Sciatic nerve (tissue), 2 donors: ENCODE data around the gene ZNF804B. TPM values are rescaled to one million over a fixed set of nuclear protein-coding genes. Genes with fewer than 3 reads are reported as not detected.

Experiments
- ATAC-seq: fragments of 200-7000 bp; cut with Tn5 transposase; one replicate; pipeline ENCODE4 v1.9.1; 2020; ENCODE audit warnings: mild to moderate bottlenecking, moderate library complexity
- DNase-seq: peaks from one replicate; pipeline ENCODE4 v3.0.0-alpha.2; 2020; ENCODE audit warnings: low spot score
- intact Hi-C: fragments of 100-400 bp; cut with DNase I; formaldehyde crosslinking; loops from one replicate; pipeline ENCODE4 v1.14.2; 2022
- total RNA-seq: library from RNA; stranded (reverse); fragmentation: NEBNext Ultra II Directional; extraction: Animal tissue kit (Norgen Biotek cat#: 25700); gene quantifications from one replicate; pipeline ENCODE4 v1.2.1, GENCODE V29; 2021
- donor health status: DM: no; HTN: no; CAD: no.
- donor health status: DM: no; HTN: no; CAD: no.

Gene ZNF804B
- total RNA-seq, 1 donor from 2014 or later: not detected

GRCh38 chr7:88942815-88943501 is 183.5 kb downstream of the ZNF804B start:
- ATAC-seq (no peak), DNase-seq (no peak)
- intact Hi-C loops: no loop called here

- no peak for DNase-seq
- no peak for ATAC-seq
- intact Hi-C loops: no loop called here
Observed at GRCh38 chr7:88951826-88952225, 192.3 kb downstream of the ZNF804B start.

GRCh38 chr7:88964418-88964817 is 204.9 kb downstream of the ZNF804B start:
- DNase-seq: no peak
- ATAC-seq: no peak
- intact Hi-C loops: no loop called here

- DNase-seq (no peak), ATAC-seq (no peak)
- intact Hi-C loops: no loop called here
Observed at GRCh38 chr7:88965371-88965770, 205.9 kb downstream of the ZNF804B start.

- ATAC-seq (no peak), DNase-seq (no peak)
- intact Hi-C loops: no loop called here
Observed at GRCh38 chr7:88967432-88967831, 207.9 kb downstream of the ZNF804B start.

- DNase-seq (no peak), ATAC-seq (no peak)
- intact Hi-C loops: no loop called here
Observed at GRCh38 chr7:88969167-88969566, 209.7 kb downstream of the ZNF804B start.

- ATAC-seq: no peak
- intact Hi-C loops: no loop called here
- DNase-seq: no peak
Observed at GRCh38 chr7:88985295-88985694, 225.8 kb downstream of the ZNF804B start.

- DNase-seq: no peak
- ATAC-seq: peak; percentile 74
- intact Hi-C loops: no loop called here
Observed at GRCh38 chr7:89001306-89001705, 241.8 kb downstream of the ZNF804B start.

GRCh38 chr7:89002981-89003956 is 243.8 kb downstream of the ZNF804B start:
- peak; percentile 58 for ATAC-seq
- intact Hi-C loops: no loop called here
- DNase-seq: no peak

- ATAC-seq (no peak), DNase-seq (no peak)
- intact Hi-C loops: no loop called here
Observed at GRCh38 chr7:89012016-89012415, 252.5 kb downstream of the ZNF804B start.

GRCh38 chr7:89017695-89018094 is 258.2 kb downstream of the ZNF804B start:
- intact Hi-C loops: no loop called here
- no peak for DNase-seq
- no peak for ATAC-seq

- no peak for DNase-seq
- intact Hi-C loops: no loop called here
- ATAC-seq: no peak
Observed at GRCh38 chr7:89021741-89022140, 262.2 kb downstream of the ZNF804B start.

GRCh38 chr7:89023206-89023605 is 263.7 kb downstream of the ZNF804B start:
- ATAC-seq (no peak), DNase-seq (no peak)
- intact Hi-C loops: no loop called here

- ATAC-seq: no peak
- no peak for DNase-seq
- intact Hi-C loops: no loop called here
Observed at GRCh38 chr7:89023877-89024276, 264.4 kb downstream of the ZNF804B start.

GRCh38 chr7:89027781-89028180 is 268.3 kb downstream of the ZNF804B start:
- ATAC-seq (no peak), DNase-seq (no peak)
- intact Hi-C loops: no loop called here

- no peak for ATAC-seq
- intact Hi-C loops: no loop called here
- DNase-seq: no peak
Observed at GRCh38 chr7:89028319-89028718, 268.8 kb downstream of the ZNF804B start.

GRCh38 chr7:89029864-89030263 is 270.4 kb downstream of the ZNF804B start:
- intact Hi-C loops: no loop called here
- DNase-seq: no peak
- ATAC-seq: no peak

GRCh38 chr7:89041240-89041639 is 281.7 kb downstream of the ZNF804B start:
- DNase-seq: no peak
- no peak for ATAC-seq
- intact Hi-C loops: no loop called here

- intact Hi-C loops: no loop called here
- ATAC-seq (no peak), DNase-seq (no peak)
Observed at GRCh38 chr7:89042940-89043339, 283.4 kb downstream of the ZNF804B start.

GRCh38 chr7:89049043-89049442 is 289.5 kb downstream of the ZNF804B start:
- DNase-seq (no peak), ATAC-seq (no peak)
- intact Hi-C loops: no loop called here
